Astrocyte (in vitro differentiated cells and primary cell): Measurements from ENCODE around the gene DBT.

Experiments used
- CTCF ChIP-seq: IDR thresholded peaks from 2 replicates; pipeline ENCODE4 v1.5.1; 2011; ENCODE audit warnings: low read depth, mild to moderate bottlenecking, inconsistent platforms, low read length, moderate library complexity; ENCODE audit not compliant: insufficient read depth
- EZH2 ChIP-seq: IDR thresholded peaks from 2 replicates; pipeline ENCODE4 v1.6.1; 2012; ENCODE audit warnings: mild to moderate bottlenecking, low read length, inconsistent platforms; ENCODE audit not compliant: insufficient read depth

GRCh38 chr1:100249537-100250257, at the start of gene DBT:
- TF ChIP-seq EZH2, result no peak
- TF ChIP-seq CTCF, result no peak
